Left colon (tissue), 2 donors: ENCODE measurements around the gene RGPD6. TPM values are rescaled to one million over a fixed set of nuclear protein-coding genes. Genes with fewer than 3 reads are reported as not detected.
"Not testable (repeated sequence)": the region's sequence is repeated elsewhere in the genome, so short reads cannot be mapped to it uniquely, and the experiment has no call there.

Experiments used
- ATAC-seq: fragments of 200-7000 bp; cut with Tn5 transposase; one replicate; pipeline ENCODE4 v1.9.1; 2020; ENCODE audit warnings: mild to moderate bottlenecking, moderate library complexity
- DNase-seq, 2 donors: peaks; one replicate each; pipeline ENCODE4 v3.0.0-alpha.2; 2020
- intact Hi-C, 2 donors: fragments of 100-400 bp; cut with DNase I in 1 of 2; cut with micrococcal nuclease in 1 of 2; formaldehyde crosslinking; loops; one replicate each; pipeline versions ENCODE4 v1.11.2 to v1.14.0; 2022; cut with DNase I, micrococcal nuclease
- long read RNA-seq: library from polyadenylated mRNA; unstranded; transcript quantifications from one replicate; pipeline ENCODE4 v2.0.0, GENCODE V29; 2021
- total RNA-seq, 2 donors: library from RNA; stranded (reverse); fragmentation: NEBNext Ultra II Directional; extraction: Animal tissue kit (Norgen Biotek cat#: 25700); gene quantifications; one replicate each; pipeline ENCODE4 v1.2.1, GENCODE V29; 2021
- donor health status: DM: no; HTN: no; CAD: no.
- donor health status: DM: yes; HTN: yes; CAD: no.

RGPD6 gene
- total RNA-seq, result 10 to 100 TPM; 24.9 to 44.8 TPM
- long read RNA-seq, partial matches to known transcripts, result 1 of 2 reads
- long read RNA-seq, other reads (novel, unspliced or antisense), result 1 of 2 reads

DNA sequence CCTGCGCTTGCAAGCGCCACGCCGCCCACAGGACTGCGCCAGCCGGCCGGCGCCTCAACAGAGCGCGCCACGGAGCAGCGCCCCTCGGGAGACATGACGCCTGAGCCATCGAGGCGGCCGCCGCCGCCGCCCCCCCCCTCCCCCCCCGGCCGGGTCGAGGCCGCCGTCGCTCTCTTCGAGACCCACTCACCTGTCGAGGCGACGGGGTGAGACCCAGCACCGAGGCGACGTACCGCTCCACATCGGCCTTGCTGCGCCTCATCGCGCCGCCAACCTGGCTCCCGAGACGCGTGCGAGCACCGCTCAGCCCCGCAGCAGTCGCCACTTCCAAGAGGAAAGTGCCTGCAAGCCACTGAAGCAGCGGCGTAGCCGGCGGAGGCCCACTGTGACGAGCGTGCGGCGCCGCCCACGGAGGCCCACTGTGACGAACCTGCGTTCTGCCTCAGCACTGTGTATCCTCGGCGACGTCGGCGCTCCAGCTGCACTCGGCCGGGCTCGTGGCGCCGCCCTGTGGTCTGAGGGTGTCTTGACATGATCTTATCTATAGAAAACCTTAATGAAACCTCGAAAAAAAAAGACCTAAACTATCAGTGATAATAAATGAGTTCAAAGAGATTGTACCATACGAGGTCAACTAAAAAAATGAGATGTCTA is at the start of gene RGPD6:
TSS of gene RGPD6 (minus strand) at position 460 of the 654 bp plus-strand sequence. CDS start at position 262, 198 bp downstream.
- intact Hi-C loops, DNase-seq: not testable (repeated sequence)
- ATAC-seq, result peak; percentile 92

DNA sequence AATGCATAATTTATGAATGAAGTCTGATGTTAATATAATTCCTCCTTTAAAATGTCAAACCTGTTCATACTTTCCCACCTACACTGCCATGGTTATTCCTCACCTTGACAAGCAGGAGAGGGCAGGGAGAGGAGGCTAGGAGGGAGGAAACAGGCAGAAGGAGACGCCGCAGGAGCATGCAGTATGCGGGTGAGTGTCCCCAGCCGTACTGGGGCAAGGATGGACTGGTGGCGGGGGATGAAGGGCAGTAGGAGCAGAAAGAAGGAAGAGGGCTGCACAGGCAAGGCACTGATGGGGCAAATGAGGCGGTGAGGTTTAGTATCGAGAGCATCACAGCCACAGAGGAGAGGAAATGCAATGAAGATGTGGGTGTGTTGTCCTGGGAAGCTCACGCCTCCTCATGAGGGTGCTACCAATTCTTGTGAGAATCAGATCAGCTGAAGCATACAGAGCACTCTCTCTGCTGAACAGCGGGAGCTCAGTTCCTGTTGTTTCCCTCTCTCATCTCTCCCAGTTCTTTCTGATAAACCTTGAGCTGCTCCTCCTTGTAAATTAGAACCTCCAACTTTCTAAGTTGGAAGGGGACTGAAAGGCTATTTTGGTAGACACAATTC is 42.4 kb upstream of the RGPD6 start:
- intact Hi-C loops, DNase-seq, ATAC-seq: not testable (repeated sequence)

DNA sequence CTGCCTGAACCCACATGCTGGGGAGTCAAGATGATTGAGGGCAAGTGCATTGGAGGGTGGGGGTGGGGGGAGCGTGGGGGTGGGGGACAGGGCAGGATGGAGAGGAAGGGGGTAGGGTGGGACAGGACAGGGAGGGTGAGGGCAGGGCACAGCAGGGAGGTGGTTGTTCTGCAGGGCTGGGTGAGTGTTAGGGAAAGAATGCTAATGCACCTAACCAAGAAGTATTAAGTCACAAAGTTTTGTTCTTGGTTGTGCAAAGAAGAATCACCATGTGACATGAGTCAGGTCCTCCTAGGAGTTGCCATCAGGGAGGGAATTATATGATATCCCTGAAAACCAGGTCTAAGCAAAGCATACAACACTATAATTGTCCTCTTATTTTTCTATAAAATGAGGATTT is 36.9 kb upstream of the RGPD6 start:
- ATAC-seq, intact Hi-C loops, DNase-seq: not testable (repeated sequence)

DNA sequence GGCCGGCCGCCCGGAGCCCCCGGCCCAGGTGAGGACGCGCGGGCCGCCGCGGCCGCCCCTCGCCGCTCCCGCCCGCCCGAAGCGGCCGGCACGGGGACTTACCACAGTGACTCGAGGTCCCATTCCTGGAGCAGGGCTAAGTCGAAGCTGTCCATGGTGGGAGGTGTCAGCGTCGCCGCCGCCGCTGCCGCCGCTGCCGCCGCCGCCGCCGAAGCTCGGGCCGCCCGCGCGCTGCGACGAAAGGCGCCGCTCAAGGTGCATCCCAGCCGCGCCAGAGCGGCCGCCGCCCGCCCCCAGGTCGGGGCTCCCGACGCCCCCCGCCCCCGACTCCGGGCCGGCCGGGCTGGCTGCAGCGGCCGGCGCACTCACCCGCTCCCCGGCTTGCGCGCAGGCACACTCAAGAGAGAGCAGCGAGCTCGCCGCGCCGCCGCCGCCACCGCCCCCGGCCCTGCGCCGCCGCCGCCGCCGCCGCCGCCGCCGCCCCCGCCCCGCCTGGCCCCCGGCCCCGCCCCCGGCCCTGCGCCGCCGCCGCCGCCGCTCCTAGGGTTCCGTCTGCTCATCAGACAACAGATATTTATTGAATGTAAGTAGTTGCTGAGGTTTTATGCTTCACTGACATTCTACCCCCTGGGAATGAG is 33.7 kb upstream of the RGPD6 start:
- ATAC-seq (peak; percentile 49), DNase-seq (peak in 1 of 2 donors; percentile 11)
- intact Hi-C loops, result not testable (repeated sequence)

DNA sequence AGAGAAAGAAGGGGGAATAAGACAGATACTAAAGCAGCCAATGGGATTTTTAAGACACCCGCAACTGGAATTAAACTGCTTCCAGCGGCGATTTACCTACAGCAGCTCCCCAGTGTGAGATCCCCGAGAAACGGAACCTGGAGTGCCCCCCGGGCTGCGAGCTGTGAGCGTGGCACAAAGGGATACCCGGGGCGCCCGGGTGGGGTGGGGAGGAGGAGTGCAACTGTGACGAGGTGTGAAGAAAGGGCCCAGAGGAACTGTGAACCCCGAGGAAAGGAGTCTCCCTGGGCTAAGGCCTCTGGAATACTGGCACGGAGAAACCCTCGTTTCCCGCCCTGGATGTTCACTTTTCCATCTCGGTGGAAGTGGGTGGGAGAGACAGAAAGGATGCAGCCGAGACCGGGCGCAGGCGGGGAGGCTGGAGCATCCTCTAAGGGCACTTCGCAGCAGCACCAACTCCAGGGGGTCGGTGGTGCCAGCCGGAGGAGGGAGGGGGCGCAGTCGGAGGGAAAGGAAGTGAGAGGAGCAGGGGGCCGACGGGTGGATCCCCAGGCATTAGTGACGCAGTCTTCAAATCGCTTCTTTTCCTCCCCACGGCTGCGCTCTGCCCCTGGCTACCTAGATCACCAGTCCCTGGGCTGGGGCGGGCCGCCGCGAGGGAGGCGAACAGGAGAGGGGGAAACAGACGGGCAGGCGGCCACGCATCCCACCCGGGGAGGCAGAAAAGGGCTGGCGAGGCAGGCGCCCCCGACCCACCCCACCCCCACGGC is 33.0 kb upstream of the RGPD6 start:
- ATAC-seq, result peak; percentile 39
- intact Hi-C loops, result not testable (repeated sequence)

DNA sequence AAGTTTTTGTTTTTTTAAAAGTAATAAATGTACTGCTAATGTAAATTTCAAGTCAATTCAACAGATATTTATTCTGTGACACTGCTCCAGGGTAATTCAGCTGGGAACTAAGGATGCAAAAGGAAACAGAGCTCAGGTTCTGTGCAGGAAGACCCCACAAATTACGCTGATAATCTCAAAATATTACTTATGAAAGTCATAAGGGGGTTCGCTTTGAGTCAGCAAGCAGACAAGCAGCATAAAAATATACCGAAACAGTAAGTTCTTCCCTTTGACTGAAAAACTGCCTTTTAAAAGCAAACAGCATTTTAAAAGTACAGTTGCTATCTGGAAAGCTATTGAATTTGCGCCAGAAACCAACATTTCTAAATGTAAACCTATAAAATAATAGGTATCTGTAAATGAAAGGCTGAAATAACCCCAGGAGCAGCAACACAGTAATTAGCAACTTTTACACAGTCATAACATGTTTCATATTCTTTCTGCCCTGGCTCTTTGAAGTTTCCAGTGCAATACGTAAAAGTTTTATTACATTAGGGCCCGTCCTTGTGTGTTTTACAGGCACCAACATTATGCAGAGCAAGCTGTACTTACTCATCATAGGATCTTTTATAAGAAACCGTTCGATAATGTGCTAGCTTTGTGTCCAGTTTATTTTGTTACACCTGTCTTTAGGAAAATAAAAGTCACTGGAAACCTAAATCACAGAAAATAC is 31.9 kb upstream of the RGPD6 start:
- DNase-seq, intact Hi-C loops: not testable (repeated sequence)
- peak; percentile 87 for ATAC-seq

More for the DNA sequence above, 33.0 kb upstream of the RGPD6 start:
- not testable (repeated sequence) for DNase-seq

DNA sequence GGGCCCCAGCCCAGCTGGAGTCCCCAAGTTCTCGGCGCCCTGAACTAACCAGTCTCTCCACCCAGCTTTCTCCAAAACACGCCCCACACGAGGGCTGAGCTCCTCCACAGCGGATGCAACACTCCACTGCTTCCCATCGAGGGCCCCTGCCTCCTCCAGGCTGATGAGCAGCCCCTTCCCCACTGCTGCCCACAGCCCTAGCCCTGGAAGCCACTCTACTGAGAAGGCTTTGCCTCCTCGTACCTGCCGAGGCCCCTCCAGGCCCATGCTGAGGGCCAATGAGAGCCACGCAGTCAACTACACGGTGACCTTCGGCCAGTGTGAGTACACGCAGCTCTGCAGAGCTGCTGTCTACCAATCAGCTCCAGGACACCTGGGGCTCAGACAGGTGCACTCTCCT is 28.0 kb upstream of the RGPD6 start:
- intact Hi-C loops, ATAC-seq, DNase-seq: not testable (repeated sequence)

DNA sequence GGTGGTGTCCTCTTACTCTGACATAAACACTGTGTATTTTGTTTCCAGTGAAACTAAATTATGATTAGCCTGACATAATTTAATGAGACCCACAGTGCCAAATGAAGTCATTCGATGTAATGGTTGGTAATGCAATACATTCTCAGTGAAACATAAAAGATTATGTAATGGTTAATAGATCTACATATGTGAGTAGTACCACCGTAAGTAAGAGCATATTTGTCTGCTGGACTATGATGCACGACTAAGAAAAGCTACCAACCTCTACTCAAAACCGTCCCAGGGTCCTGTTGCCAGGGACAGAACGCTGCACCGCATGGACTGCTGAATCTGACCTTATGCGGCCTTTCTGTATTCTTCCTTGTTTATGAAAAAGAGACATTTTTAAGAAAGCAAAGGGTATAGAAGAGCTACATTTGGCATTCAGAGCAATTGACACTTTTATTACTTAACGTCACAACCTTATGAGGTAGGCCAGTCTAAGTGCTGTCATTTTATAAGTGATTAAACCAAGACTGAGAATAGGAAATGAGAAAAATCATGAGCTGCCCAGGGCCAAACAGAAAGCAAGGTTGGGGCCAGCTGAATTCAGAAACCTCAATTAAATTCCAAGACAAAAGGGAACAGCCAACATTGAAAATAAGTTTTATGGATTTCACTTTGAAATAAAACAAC is 27.0 kb upstream of the RGPD6 start:
- DNase-seq, intact Hi-C loops, ATAC-seq: not testable (repeated sequence)

DNA sequence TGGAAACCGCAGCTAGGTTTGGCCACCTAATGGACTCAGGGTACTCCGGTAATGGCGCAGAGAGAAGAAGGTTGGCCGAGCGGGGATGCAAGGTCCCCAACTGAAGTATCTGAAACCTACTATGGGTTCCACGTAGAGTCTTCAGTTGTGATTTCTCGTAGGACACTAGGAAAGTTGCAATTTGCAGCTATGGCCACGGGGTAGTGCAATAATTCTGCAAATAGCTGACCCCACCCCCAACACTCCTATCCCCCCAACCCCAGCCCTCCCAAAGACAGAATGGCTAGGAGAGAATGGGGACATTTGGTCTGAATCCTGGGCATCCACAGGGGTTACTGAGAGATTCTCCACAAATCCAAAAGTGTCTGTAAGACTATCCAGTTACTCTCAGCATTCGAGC is 25.1 kb upstream of the RGPD6 start:
- intact Hi-C loops, ATAC-seq, DNase-seq: not testable (repeated sequence)

DNA sequence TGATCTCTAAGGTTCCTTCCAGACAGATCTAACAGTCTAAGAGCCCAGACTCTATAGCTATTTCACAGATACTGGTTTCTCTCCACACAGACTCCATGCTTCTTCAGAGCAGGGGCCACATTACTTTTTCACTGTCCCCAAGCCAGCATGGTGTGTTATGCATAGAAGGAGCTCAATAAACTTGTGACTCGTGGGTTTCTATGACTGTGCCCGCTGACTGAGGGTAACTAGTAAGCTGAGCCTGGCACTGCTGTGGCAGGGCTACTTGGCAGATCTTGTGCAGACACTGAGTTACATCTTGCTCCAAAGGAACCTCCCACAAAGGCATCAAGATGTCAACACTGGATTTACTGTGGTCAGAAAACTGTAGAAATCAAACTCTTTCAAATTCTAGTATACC is 15.0 kb upstream of the RGPD6 start:
- ATAC-seq, intact Hi-C loops: not testable (repeated sequence)

DNA sequence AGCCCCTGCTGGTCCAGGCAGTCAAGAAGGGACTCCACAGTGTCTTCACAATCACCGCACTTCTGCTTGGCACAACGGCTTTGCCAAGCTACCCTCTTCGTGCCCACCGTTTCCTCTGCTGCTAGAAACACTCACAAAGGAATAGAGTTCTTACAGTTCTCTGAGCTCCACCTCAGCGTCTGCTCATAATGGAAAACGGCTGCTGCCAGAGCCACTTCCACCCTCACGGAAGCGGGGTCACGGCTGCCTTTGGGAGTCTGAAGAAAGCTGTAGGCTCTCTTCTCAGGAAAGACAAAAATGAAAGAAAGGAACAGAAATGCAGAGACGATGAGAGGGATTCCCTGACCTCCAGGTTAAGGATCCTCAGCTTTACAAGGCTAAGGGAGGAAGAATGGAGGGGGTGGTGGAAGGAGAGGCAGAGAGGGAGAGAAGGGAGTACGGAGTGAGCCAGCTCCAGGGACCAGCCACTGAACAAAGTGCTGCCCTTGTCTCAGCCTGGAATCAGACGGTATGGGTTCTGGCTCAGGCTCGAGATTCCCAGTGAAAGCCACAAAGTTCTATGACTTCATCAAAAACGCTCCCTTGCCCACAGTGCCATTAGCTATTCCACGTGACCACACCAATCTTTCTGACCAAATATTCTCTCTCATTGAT is 12.8 kb upstream of the RGPD6 start:
- DNase-seq, intact Hi-C loops, ATAC-seq: not testable (repeated sequence)

More for the DNA sequence above, 15.0 kb upstream of the RGPD6 start:
- DNase-seq, result not testable (repeated sequence)

DNA sequence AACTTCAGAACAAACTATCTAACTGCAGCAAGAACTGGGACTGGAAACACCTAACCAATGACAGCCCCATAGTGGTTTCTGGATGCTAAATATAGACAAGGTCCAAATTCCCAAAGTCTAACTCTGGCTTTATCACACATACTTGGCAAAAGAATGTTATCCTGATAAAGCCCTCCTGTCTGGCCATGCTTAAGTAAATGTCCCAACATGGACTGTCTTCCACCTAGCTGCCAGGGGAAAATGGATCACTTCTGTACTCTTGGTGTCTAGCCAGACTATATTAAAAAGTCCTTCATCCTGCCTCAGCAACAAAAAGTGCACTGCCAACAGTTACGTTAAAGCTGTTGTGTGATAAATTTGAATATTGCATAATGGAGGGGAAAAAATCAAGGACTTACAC is 11.5 kb upstream of the RGPD6 start:
- intact Hi-C loops, ATAC-seq, DNase-seq: not testable (repeated sequence)

DNA sequence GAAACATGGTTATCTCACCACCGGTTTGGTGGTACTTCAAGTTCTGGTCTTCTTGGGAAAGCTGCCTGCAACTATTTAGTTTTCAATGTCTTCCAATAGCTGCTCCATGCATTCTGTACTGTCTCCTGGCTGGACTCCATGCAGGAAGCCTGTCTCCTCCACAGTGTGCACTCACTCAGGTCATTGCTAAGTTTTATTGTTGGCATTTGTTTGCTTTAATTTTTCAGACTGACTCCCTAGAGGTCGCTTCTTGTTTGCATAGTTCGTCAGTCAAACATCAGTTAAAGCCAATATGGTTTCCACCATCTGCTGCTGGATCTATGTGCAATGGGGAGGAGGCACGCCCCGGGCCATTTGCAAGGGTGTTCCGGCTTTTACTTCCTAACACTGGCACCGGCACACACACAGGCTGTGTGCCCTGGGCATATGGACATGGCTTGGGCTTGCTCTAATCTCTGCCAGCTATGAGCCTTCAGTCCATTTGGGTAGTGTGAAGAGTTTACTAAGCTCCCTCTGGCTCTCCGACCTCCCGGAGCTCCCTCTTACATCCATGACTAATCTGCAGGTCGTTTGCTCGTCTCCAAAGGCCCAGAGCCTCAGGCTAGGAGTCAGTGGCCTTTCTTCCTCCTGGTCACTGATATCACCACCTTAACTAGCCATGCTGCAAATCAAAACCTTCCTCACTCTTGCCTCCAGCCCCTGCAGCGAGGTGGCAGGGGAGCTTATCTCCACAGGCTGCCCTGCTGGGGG is 2.4 kb upstream of the RGPD6 start:
- DNase-seq, intact Hi-C loops: not testable (repeated sequence)
- ATAC-seq, result peak; percentile 70

DNA sequence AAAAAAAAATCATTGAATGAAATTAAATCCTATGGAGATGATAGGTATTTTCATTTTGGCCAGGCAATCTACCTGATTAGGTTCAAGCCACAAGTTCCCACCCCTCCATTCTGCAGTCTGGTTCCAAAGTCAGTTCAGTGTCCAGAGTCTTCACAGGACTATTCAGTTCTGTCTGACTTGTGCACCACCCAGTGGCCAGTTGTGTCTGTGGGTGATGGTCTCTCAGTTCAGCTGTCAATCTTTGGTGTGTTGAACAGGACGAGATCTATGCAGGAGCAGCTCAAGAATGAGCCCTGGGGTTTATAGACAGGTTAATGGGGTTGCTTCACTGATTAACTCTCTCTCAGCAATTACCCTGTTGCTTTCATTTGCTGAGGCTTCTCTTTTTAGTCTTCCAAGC is 1.4 kb upstream of the RGPD6 start:
- peak; percentile 38 for ATAC-seq
- intact Hi-C loops, DNase-seq: not testable (repeated sequence)

DNA sequence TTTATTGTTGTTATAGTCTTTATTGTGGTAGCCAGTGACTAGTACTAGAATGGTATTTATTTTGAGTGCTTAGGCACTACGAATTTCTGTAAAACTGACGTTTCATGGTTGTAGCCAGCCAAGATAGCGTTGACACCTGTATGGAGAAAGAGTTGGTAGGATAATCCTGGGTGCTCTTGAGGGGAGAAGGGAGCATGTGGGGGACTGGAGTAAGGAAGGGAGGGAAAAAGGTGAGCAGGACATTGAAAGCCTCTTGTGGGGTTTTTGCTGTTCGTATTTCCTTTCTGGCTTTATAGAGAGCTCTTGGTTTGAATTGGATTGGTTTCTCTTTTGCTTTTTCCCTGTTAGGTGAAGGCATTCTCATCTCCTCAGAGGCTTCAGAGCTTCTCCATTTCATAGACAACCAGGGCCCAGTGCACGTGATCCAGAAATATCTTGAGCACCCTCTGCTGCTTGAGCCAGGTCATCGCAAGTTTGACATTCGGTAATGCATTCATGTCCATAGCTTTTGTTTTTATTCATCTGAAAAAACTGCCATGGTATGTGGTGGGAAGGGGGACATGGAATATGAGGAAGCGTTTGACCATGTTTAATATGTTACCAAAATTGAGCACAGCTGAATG is 77.2 kb downstream of the RGPD6 start:
- ATAC-seq, result peak; percentile 92
- intact Hi-C loops, DNase-seq: not testable (repeated sequence)

DNA sequence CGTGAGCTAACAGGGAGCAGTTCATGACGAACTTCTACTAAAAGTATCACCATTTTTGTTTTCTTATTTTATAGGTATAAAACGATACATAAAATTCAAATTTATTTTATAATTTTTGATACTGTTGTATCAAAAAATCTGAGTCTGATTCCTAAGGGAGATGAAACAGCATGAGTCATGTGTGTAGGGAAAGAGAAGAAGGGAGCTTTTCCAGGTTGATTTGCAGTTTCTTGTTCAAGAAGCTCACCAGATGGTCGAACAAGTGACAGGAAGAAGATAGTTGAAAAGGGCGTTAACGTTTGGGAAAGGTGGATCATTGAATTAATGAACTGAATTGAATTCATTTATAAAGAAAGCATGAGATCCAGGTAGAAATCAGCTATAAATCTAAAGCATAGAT is 81.0 kb downstream of the RGPD6 start:
- DNase-seq, ATAC-seq, intact Hi-C loops: not testable (repeated sequence)
